Measurements from ENCODE around the gene RIMS1. TPM values are rescaled to one million over a fixed set of nuclear protein-coding genes. Genes with fewer than 3 reads are reported as not detected.

RIMS1 gene
- total and polyA plus RNA-seq, 2 donors (not counting 3 experiments of a cell fraction or from before 2014, with no cell fraction given): 0.15 TPM; not detected in 1

- Histone ChIP-seq H3K4me3 (replicated peaks in 1 of 3; ENCODE audit: insufficient read depth in 1 of 3, low read depth in 1 of 3, low read length in 3 of 3) (no peak overlapping the region), H3K4me1 (ENCODE audit: control insufficient read depth, extremely low read depth, insufficient read depth, low read length) (no peaks in the 10 kb centered on the region), H3K79me2 (ENCODE audit: control insufficient read depth, insufficient read depth, low read length) (no peaks in the 10 kb centered on the region), H3K27ac (ENCODE audit: insufficient read depth, low read depth, low read length) (no peak overlapping the region), H3K4me2 (ENCODE audit: insufficient read depth, low read length) (no peak overlapping the region), H3K9me1 (replicated peaks; ENCODE audit: control insufficient read depth, extremely low read depth, insufficient read depth, low read length) (no peaks in the 10 kb centered on the region), H3K36me3 (ENCODE audit: control insufficient read depth in 2 of 2, extremely low read depth in 1 of 2, insufficient read depth in 2 of 2, low read length in 2 of 2) (no peaks in the 10 kb centered on the region), H3K27me3 (ENCODE audit: control insufficient read depth in 2 of 2, insufficient read depth in 2 of 2, low read length in 2 of 2) (no peaks in the 10 kb centered on the region), H3K9ac (replicated peaks; ENCODE audit: extremely low read depth, insufficient read depth, low read length) (no peak overlapping the region), H2AFZ (ENCODE audit: low read depth, low read length) (no peak overlapping the region), H3K9me3 (replicated peaks; ENCODE audit: control insufficient read depth, insufficient read depth, low read length) (no peaks in the 10 kb centered on the region), H4K20me1 (replicated peaks; ENCODE audit: control insufficient read depth, extremely low read depth, insufficient read depth, low read length) (no peaks in the 10 kb centered on the region)
- FAIRE-seq (no peak), DNase-seq (ENCODE audit: low read depth, low spot score) (no peak)
- intact Hi-C loops (cut with micrococcal nuclease): no loop called here
- ChIA-PET POLR2A (no interaction called here), CTCF (no interaction called here)
- dilution Hi-C loops (cut with MboI; ENCODE audit: extremely low pct_ligation_motif_present, low sequenced_read_pairs): no loop called here
- TF ChIP-seq EZH2 (IDR thresholded peaks at IDR 0.05; ENCODE audit: borderline replicate concordance, low read depth, low read length, severe bottlenecking) (no peak), POLR2A (IDR thresholded peaks at IDR 0.05; ENCODE audit: low read depth, low read length) (no peak), CTCF (IDR thresholded peaks at IDR 0.05; ENCODE audit: extremely low read depth in 1 of 2, insufficient read depth in 1 of 2, low read depth in 1 of 2, low read length in 2 of 2) (no peak), POLR2AphosphoS5 (IDR thresholded peaks at IDR 0.05; ENCODE audit: insufficient read depth, low read depth, low read length) (no peak), MAX (IDR thresholded peaks at IDR 0.05; ENCODE audit: insufficient read depth, insufficient read length) (no peak), JUN (IDR thresholded peaks at IDR 0.05; ENCODE audit: borderline replicate concordance, insufficient read depth, insufficient read length, low read depth) (no peak), GATA2 (IDR thresholded peaks at IDR 0.05; ENCODE audit: insufficient read depth, insufficient read length, low read depth, low read length) (no peak), MYC (IDR thresholded peaks at IDR 0.05; ENCODE audit: low read depth, low read length) (no peak), FOS (IDR thresholded peaks at IDR 0.05; ENCODE audit: borderline replicate concordance, insufficient read depth, low read length) (no peak)
- no TSS peak for BruUV-seq (replicated peaks)
These were observed 145.1 kb downstream of the RIMS1 start for GRCh38 chr6:72031471-72031870.
